RWPE1 (cell line): Measurements from ENCODE around the gene UBASH3A.

Experiments used
- CTCF ChIA-PET: fragments of 350-600 bp; sonication (Branson Sonifier 250); formaldehyde crosslinking; extraction: SDS; loops from one replicate; lab custom pipeline; 2021; lab: Yijun Ruan, JAX
- POLR2A ChIA-PET: fragments of 400-600 bp; formaldehyde crosslinking; extraction: SDS; loops from one replicate; lab custom pipeline; 2020; ENCODE audit warnings: antibody characterized with exemption; ENCODE audit not compliant: low non-redundant PET; lab: Yijun Ruan, JAX
- DNase-seq: peaks from one replicate; pipeline ENCODE4 v3.0.0; 2012; ENCODE audit warnings: low spot score
- H3K27ac ChIP-seq: fragments of 450-650 bp; 2 replicates; pipeline ENCODE4 v1.5.1; 2017
- TF ChIP-seq, protein P1 (sequence below): fragments of 450-650 bp; conservative IDR thresholded peaks from 2 replicates; pipeline ENCODE4 v1.5.1; 2017; ENCODE audit warnings: low read depth, mild to moderate bottlenecking

UBASH3A gene

DNA sequence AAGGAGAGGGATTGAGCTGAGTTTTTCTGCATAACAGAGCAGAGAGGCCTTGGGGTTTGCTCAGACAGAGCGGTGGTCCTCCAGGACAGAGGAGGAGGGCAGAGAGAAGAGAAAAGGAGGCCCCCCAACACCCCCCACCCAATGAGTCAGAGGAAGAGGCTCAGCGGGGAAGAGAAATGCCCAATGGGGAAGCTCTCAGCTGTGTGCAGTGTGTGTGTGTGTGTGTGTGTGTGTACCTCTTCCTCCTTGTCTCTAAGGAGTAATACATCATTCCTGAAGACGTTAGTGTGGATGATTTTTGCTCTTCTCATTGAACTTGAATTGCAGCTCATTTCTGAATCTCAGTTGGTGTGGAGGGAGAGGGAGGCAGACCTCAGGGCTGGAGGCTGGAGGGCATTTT is 16.5 kb upstream of the UBASH3A start:
- CTCF ChIA-PET, result interaction anchor here (0.7 kb wide), 1 partner anchor 295 kb away, joined by 4 read pairs; no protein-coding TSS in a partner anchor
- no peak overlapping the region for H3K27ac ChIP-seq
- POLR2A ChIA-PET, result no interaction called here
- TF ChIP-seq, protein P1, sequence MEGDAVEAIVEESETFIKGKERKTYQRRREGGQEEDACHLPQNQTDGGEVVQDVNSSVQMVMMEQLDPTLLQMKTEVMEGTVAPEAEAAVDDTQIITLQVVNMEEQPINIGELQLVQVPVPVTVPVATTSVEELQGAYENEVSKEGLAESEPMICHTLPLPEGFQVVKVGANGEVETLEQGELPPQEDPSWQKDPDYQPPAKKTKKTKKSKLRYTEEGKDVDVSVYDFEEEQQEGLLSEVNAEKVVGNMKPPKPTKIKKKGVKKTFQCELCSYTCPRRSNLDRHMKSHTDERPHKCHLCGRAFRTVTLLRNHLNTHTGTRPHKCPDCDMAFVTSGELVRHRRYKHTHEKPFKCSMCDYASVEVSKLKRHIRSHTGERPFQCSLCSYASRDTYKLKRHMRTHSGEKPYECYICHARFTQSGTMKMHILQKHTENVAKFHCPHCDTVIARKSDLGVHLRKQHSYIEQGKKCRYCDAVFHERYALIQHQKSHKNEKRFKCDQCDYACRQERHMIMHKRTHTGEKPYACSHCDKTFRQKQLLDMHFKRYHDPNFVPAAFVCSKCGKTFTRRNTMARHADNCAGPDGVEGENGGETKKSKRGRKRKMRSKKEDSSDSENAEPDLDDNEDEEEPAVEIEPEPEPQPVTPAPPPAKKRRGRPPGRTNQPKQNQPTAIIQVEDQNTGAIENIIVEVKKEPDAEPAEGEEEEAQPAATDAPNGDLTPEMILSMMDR, result no peak
- DNase-seq, result no peak

DNA sequence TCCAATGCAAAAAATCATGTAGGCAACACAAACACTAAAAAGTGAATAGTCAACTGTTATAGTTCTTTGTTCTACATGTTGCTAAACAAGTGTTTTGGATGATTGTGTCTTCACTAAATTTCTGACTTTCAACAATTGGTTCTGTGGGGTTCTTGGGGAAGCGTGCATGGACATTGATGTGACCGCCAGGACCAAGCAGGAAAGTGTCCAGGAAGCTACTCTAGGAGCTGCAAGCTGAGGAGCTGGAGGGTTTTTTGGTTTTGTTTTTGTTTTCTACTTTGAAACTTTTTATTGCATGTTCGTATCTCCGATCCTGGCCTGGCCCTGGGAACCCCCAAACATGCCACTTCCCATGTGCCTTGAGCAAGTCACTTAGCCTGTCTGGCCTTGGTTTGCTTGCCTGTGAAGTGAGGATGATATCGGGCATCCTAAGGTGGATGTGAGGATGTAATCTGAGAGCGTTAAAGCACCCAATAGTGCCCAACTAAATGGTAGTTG is 15.8 kb upstream of the UBASH3A start:
- ChIA-PET CTCF (no interaction called here), POLR2A (no interaction called here)
- no peak for DNase-seq
- TF ChIP-seq, protein P1, result no peak
- no peak overlapping the region for H3K27ac ChIP-seq

DNA sequence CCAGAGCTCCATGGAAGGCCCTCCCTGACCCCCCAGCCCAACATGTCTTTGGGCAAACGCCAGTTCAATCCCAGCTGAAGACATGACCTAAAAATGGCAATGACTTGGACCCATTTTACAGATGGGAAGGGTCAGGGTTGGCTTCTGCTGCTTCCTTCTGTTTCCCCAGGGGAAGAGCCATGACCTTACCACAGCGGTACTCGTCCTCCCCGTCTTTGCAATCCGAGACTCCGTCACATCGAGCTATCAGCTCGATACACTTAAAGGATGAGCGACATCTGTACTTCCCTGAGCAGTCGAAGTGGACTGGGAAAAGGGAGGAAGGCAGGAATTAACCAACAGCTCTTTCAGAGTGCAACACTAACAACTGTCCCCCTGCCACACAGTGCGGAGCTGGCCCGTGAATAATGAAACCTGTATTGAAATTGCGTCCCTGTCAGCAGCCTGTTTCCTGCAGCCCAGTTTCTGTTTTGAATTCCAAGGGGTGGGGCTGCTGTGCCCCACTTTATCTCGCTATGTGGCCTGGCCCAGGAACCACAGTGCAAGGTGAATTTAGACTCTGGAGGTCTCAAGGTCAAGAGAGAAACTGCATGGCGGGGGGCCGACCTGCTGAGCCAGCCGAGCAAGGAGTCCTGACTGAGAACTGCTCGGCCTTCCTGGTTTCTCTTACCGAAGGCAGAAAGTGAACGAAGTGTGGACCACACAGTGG is 14.8 kb upstream of the UBASH3A start:
- ChIA-PET POLR2A (no interaction called here), CTCF (no interaction called here)
- H3K27ac ChIP-seq, result no peak overlapping the region
- no peak for DNase-seq
- TF ChIP-seq, protein P1, result no peak

DNA sequence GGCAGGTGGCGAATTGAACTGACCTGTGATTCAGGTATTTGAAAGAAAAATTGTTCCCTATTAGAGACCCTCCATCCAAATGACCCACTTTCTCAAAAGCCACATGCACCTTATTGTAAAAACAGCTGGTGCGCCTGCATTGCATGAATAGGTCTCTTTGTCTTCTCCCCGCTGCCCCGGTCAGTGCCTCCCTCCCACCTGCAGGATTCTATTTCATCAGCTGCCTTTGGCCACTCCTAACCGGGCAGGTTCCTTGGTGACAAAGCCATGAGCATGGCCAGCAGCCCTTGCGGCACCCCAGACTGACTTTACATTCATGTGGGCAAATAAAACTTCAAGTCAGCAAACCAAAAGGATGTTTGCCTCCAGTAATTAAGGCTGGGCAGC is 14.3 kb upstream of the UBASH3A start:
- no peak for DNase-seq
- ChIA-PET CTCF (no interaction called here), POLR2A (no interaction called here)
- H3K27ac ChIP-seq, result no peak overlapping the region
- TF ChIP-seq, protein P1, result no peak

DNA sequence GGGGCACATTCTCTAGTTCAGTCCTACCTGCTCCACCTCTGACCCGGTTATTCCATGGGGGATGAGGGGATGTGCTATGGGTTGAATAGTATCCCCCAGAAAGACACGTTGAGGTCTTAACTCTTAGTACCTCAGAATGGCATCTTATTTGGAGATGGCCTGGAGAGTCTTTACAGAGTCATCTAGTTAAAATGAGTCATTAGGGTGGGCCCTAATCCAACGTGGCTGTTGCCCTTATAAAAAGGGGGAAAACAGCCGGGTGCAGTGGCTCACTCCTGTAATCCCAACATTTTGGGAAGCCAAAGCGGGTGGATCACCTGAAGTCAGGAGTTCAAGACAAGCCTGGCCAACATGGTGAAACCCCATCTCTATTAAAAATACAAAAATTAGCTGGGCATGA is 13.5 kb upstream of the UBASH3A start:
- ChIA-PET POLR2A (no interaction called here), CTCF (no interaction called here)
- DNase-seq, result no peak
- TF ChIP-seq, protein P1, result no peak
- H3K27ac ChIP-seq, result no peak overlapping the region

DNA sequence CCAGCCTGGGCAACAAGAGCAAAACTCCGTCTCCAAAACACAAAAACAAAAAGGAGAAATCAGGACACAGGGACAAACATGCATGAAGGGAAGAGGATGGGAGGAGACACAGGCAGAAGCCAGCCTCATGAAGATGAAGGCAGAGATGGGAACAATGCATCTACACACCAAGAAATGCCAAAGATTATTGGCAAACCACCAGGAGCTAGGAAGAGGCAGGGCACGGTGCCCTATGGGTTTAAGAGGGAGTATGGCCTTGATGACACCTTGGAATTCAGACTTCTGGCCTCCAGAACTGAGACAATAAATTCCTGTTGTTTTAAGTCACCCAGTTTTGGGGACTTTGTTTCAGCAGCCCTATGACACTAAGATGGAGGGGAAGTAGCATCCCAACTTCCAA is 13.0 kb upstream of the UBASH3A start:
- ChIA-PET POLR2A (no interaction called here), CTCF (no interaction called here)
- TF ChIP-seq, protein P1, result no peak
- no peak overlapping the region for H3K27ac ChIP-seq
- no peak for DNase-seq
